ENCODE data around the gene SNX32.

The SNX32 gene

DNA sequence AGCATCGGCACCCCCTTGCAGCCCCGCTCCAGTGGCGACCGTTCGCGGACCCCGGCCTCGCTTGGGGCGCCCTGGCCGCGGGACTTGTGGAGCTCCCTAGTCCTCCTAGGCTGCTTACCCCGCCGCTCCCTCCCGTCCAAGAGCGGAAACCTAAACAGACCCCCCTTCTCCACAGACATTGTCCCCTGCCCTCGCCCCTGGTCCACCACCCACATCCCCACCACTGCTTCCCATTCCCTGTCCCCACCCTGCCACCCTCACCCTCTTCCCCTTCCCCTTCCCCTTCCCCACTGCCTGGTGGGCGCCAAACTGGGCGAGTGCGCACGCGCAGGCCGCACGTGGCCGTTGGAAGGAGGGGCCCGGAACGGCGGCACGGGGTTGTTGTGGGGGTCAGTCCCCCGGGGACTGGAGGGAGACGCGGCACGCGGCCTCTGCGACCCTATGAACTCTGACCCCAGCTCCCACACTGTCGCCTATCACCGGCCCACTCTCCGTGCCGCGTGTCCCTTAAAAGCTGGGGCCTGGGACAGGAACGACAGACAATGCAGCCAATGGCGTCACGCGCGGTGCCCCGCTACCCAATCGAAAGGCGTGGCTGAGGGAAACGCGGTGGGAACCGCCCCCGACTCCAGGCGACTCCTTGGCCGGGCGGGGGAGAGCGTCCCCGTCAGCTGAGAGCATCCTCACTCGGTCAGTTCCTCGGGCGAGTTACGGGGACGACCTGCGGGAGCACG is at the start of gene SNX32:
SNX32 (plus strand) TSS at position 667 of the 734 bp plus-strand sequence. CDS start 103 bp downstream, outside the sequence.
- DNase-seq (ENCODE audit: low read depth in 3 of 3) = peak; percentile 92 to 95 (median 94)

DNA sequence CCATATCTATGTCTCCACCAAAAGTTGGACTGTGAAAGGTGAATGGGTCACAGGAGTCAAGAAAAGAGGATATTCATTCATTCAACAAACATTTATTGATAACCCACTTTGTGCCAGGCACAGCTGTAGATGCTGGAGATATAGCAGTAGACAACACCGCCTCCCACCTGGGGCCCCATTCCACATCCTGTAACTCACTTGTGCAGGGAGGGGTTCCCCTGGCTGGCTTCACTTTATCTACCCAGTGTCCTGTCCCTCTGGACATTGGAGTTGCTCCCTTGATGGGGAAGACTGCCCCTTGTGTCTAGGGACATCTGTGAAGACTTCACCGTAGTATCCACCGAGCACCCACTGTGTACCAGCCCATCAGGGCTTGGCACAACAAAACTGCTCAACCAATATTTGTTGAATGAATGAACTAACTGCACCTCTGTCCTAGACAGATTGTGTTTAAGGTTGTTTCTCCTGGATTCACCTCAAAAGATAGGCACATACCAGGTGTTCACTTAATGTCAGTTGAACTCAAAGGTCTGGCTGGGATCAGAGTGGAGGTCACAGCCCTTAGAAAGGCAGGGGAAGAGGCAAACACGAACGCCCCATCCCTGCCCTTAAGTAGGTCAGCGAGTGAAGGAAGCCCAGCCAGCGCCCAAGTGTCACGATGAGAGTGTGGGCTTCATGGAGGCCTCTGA is 48.3 kb upstream of the SNX32 start:
- no peak for DNase-seq (ENCODE audit: low read depth in 3 of 3)

DNA sequence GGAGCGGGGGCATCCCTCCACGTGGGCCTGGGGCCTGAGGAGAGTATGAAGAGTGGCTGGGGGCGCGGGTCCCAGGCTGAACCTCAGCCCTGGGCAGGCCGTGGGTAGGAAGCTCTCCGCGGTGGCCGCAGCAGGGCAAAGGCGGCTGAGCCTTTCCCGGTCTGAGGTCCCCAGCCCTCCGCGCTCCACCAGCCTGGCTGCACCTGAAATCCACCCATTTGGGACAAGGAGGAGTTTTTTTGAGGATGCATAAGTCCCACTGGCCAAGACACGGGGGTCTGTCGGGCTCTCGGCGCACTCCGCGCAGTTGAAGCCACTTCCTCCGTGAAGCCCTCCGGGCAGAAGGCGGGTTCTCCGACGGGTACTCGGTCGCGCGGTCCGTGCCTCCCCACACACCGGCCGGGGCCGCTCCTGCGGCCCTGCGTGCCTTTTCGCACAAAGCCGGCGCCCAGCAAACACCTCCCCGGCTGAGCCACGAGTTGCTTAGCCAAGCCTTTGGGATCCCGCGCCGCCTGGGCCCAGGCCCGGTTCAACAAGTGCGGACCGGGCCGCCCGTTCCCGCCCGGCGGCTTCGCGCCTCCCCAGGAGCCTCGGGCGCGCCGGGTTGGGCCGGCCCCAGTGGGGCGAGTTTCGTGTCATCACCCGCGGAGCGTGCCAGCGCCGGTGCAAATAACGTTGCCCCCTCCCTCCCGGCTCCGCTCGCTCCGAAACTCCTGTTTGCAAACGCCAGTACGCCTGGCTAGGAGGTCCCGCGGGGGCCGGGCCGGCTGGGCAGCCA is 47.6 kb upstream of the SNX32 start:
- no peak for DNase-seq (ENCODE audit: low read depth in 3 of 3)

DNA sequence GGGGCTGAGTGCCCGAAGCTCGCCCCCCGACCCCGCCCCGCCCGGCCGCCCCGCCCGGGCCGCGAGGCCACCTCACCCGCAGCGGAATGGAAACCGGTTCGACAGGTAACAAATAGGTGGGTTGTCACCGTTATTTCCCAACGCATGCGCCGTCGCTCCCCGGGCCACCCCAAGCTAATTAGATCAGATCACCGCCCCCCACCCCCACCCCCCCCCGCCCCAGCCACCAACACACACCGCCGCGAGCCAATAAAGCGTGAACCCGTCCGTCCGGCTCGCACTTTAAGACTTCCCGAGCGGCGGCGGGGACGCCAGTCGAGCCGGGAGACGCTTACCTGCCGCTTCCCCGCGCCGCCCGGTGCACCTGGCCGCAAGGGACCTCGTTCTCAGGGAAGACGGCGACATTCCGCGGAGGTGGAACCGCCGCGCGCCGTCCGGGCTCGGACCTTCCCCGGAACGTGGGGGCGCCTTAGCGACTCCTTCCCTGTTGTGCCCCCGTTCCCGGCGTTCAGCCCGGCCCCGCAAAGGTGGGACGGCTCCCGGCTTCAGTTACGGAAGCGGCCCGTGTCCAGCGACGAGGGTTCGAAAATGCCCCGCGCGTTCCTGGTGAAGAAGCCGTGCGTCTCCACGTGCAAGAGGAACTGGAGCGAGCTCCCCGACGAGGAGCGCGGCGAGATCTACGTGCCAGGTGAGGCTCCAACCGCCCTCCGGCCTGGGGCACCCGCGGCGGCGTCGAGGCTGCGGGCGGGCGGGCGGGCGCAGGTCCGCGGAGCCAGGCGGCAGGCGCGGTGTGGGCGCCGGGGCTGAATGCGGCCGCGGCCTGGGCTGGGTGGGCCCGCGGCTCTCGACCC is 46.8 kb upstream of the SNX32 start, which contains the start of gene OVOL1:
OVOL1 (plus strand) TSS at position 278 of the 851 bp plus-strand sequence; CDS start at position 589, 311 bp downstream.
- no peak for DNase-seq (ENCODE audit: low read depth in 3 of 3)

DNA sequence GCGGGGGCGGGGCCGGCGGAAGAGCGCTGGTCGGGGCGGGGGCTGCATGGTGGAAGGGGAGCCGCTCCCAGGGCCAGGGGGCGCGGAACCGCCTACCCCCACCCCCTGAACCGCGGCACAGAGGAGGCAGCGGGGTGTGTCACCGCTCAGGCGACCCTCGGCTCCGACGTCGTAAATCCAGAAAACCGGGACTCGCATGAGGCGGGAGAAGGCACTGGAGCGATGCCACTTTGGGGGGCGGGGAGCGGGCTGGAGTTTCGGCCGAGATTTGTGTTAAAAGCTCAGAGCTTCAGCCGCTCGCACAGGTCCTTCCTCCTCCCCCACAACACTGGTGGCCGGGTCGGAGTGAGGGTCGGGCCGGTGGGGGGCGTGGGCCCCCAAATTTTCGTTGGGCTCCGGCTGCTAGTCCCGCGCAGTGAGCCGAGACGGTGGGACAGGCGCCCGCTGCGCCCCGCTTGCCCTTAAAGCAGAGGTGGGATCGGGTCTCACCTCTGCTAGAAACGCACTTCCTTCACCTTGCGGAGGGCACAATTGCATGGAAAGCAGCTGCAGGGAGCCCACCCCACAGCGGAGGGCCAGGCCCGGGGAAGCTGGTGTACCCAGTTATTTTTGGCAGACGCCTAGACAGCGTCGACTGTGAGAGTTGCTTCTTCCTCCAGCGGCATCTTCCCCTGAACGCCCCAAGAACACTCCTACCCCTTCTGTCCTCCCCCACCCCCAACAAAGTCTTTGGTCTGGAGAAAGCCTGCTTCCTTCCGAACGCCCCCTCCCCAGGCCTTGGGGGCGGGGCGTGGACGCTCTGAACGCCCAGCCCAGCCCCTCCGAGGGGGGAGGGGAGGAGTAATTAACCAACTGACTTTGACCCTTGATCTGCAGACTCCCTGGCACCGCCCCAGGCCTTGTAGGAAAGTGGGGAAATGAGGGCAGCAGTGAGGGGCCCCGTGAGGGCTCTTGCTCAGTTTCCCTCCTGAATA is 45.8 kb upstream of the SNX32 start:
- DNase-seq (ENCODE audit: low read depth in 3 of 3) = no peak

DNA sequence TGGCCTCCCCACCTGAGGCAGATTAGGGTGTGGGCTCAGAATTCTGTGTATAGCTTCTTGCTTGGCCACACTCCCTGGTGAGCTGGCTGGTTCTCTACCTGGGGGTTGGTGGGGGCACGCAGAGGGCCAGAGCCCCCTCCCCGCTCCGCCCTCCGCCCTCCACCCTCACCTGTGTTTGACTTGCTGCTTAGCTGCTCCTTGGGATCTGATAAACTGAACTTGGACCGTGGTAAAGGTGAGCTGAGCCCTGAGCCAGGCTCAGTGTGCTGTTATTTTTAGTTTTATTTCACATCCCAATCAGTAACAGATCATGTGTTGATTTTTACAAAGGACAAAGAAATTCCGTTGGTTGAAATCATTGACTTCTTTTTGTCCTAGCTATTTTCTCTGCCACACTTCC is 44.9 kb upstream of the SNX32 start:
- no peak for DNase-seq (ENCODE audit: low read depth in 3 of 3)

DNA sequence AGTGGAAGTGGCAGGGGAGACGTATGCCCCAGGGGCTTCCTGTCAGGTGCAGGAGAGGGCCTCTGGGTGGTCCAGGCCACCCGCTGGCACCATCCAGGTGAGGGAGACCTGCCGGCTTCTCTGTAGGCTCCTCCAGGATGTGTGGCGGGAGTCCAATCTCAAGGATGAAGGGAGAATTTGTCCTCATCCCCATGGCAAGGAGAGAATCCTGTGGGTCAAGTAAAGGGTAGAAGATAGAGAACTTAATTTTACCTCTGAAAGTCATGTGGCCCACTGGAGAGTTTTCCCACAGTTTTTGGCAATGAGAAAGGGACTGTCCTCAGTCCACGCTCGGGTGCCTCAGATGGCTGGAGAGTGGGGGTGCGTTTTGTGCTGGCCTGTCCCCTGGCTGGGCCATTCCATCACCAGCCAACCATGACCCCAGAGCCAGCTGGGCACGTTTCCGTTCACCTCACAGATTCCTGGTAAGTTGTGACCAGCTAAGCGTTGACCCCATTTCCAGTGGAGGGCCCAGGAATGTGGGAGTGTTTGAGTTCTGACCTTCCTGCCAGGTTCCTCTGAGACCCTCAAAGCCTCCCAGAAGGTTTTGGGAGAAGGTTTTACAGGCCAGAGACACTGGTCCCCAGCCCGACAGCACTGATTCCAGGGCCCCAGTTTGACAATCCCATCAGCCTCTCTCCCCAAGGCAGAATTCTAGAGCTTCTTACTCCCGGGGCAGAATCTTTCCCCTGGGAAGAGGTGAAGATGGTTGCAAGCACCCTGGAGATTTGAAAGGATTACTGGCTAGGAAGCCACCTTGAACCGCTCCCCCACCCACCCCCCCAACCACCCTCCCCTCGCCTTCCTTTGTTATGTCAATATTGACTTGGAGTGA is 44.3 kb upstream of the SNX32 start:
- no peak for DNase-seq (ENCODE audit: low read depth in 3 of 3)

DNA sequence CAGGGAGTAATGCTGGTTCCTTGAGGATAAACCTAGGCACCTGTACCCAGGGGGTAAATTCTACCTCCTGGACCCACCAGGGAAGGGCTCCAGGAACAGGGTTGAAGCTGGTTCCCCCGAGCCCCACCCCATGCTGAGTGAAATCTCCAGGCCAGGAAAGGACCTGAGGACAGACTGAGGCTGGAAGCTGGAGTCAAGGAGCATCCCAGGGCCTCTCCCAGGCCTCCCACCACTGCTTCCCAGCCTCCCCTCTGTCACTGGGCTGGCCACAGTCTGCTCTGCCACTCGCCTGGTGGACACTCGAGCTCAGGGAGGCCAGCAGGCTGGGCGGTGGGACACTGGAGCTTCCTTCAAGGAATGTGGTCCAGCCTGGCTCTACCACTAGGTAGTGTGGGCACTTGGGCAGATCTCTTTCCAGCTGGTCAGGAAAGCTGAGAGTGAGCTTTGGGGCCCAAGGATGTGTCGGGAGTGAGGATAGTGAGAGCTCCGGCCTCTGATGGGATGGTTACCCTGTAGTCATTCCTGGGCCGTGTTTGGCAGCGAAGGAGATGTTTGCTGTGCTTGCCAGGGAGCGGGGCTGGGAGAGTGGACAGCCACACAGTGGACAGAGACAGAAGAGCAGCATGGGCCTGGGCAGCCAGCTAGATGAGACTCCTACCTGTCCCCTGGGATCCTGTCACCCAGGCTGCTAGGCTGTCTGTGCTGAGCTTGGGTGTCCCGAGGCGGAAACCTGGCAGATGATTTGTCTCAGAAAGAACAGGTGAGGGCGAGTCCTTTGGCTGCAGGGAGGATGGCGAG is 43.5 kb upstream of the SNX32 start:
- no peak for DNase-seq (ENCODE audit: low read depth in 3 of 3)

DNA sequence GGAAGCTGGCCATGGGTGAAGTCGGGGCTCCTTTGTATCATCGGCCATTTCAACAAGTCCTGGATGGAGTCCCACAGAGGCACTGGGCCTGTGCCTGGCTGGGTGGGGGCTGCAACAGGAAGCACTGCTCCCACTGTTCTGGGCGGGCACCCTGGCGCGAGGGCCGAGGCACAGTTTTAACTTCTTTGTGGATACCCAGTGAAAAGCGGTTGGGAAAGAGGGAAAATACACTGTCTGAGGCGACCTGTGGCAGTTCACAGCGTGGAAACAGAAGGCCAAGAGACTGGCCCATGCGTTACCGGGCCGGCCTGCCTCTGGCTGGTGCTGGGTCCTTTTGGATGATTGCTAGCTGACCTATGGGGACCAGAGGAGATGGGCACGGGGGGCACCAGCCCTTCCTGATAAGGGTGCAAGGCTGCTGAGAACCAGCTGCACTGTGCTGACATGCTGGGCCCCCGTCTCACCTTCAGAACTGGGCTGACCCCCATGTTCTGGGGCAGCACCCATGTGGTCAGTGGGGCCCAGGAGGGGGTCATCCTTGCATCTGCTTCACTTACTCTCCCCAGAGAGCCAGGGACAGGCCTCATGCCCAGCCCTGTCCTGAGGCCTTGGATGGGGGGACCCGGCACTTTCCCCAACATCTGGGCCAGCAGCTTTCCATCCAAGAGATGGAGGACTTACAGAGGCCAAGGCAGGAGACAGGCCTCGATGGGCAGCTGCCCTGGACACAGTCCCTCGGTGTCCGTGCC is 42.7 kb upstream of the SNX32 start:
- no peak for DNase-seq (ENCODE audit: low read depth in 3 of 3)

DNA sequence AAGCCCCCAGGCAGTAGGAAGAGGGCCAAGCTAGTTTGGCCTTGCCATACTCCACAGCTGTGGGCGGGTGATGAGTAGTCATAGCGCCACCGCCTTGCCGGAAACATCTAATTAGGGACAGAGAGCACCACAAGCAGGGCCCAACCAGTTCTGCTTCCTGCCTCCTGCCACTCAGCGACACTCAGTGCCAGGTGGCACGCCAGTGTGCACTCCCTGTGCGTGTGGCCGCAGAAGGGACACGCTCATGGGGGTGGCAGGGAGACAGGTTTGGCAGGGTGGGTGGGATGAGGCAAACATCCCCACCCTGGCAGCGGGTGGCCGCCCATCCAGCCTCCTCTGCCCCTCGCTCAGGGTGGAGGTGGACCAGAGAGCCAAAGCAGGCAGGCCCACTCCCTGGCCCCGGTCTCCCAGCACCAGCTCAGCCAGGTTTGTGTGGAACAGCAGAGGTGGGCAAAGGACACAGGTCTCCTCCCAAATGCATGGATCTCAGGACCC is 42.0 kb upstream of the SNX32 start:
- peak; percentile 22 to 73 (median 51) for DNase-seq (ENCODE audit: low read depth in 3 of 3)

DNA sequence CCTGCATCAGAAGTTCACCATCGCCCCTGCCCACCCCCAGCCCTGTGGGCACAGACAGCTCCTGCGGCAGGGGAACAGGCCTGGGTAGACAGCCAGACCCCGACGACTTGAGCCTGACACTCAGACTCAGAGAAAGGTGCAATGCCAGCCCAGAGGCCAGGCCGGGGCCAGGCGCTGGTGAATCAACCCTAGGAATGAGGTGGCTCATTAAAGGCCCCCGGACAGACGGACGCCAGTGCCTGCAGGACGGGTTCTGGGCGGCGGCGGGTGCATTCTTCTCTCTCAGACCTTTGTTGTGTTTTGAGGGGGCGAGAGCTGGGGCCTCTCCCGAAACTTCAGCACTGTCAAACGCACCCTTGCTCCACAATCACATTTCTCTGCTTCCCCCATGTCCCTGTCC is 41.3 kb upstream of the SNX32 start:
- no peak for DNase-seq (ENCODE audit: low read depth in 3 of 3)

DNA sequence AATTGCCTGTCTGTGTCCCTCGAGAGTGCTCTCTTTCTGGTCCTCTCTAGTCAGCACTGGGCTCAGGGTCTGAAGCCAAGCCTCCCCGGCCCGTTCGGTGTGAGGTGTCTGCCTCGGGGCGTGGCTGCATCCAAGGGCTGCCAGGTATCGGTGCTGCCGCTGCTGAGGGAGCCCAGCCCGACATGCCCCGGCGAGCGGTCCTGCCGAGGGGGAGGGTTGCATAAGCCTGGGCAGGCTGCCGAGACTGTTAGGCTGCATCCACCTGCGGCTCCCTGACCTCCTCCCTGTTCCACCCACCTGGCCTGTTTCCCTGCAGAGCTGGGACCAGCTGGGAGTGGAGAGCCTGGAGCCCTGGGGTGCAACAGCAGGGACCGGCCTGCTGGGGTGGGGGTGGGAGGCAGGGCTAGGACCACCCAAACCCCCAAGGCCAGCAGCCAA is 40.6 kb upstream of the SNX32 start:
- DNase-seq (ENCODE audit: low read depth in 3 of 3) = no peak

DNA sequence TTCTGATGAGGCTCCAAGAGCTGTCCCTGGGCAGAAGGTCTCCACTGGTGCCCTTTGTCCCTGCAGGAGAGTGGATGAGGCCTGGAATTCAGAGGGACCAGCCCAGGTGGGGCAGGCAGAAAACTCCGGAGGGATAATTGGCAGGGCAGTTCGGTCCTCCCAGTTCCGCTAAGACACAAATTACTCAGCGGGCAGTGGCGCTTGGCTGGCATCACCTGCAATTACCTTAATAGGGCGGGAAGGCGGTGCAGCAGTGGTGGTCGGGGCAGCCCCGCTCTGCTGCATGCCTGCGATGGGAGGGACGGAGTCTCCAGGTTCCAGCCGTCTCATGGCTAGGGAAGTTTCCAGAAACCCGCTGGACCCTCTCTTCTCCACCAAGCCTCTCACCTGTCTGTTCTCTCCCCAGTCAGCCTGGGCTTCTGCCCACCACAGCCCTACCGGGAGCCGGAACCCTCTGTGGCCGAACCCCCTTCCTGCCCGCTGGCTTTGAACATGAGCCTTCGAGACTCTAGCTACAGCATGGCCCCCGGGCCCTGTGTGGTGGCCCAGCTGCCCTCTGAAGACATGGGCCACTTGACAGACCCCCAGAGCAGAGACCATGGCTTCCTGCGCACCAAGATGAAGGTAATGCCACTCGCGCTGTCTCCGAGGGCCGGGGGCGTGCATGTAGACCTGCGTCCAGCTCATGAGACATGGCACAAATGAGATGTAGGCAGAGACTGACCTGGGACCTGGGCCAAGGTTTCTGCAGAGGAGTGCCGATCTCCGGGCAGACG is 40.0 kb upstream of the SNX32 start:
- no peak for DNase-seq (ENCODE audit: low read depth in 3 of 3)

DNA sequence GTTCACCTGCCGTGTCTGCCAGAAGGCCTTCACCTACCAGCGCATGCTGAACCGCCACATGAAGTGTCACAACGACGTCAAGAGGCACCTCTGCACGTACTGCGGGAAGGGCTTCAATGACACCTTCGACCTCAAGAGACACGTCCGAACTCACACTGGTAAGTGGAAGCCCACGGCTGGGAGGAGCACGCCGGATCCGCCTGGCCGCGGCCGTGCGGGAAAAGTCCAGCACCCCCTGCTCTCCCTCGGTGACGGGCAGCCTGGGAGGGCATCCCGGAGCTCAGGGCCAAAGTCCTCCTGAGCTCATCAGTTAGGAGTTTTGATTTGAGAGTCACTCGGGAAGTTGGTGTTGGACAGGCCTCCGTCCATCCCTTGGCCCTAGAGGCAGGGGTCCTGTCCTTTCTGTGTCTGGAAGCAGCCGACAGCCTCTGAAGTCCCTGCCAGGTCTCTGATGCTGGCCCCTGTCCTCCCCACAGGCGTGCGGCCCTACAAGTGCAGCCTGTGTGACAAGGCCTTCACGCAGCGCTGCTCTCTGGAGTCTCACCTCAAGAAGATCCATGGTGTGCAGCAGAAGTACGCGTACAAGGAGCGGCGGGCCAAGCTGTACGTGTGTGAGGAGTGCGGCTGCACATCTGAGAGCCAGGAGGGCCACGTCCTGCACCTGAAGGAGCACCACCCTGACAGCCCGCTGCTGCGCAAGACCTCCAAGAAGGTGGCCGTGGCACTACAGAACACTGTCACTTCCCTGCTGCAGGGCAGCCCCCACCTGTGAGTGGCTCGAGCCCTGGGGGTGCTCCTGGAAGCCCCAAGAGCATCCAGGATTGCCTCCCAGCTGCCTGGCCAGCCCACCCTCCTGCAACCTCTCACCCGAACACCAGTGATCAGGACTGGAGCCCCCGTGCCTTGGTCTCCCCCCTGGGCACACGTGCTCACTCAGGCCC is 38.9 kb upstream of the SNX32 start:
- no peak for DNase-seq (ENCODE audit: low read depth in 3 of 3)

DNA sequence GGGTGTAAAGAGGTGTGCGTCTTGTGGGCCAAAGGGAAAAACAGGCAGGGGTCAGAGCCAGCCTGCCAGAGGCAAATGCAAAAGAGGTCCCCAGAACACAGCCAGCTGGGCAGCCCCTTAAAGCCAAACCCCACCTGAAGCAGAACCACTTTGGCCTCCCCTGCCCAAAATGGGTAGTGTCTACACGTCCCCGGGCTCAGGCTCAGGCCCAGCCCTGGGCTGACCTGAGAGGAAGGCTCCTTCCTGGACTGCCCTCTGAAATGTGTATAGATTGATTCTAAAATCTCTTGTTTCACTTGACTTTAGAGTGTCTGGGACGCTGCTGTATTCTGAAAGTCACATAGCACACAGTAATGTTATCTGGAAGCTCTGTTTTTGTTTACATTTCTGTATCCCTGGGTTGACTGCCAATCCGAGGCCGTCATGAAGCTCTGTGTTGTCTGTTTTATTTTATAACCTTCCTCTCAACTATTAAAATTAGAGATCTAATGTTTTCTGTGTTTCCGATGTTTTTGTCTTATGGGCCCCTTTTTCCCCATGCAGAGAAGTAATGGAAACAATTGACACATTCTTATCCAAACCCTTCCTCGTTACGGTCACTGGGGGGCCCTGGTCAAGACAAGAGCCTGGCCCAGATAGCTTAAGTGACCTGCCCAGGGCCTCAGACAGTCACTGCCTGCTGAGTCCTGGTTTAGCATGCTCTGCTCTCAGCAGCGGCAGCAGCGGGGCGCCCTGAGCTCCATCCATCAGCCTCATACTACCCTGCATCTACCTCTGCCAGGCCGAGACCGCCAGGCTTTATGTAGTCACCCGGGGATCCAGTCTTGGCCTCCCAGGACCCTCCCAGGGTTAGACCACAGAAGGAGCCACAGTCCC is 36.8 kb upstream of the SNX32 start:
- no peak for DNase-seq (ENCODE audit: low read depth in 3 of 3)
